HL-60/S4 (cell line): ENCODE data around the gene NDEL1.

Experiments used
- in situ Hi-C: fragments of 300-500 bp; cut with MboI; formaldehyde crosslinking; loops from 2 replicates; pipeline ENCODE4 v1.14.3; 2022; ENCODE audit warnings: low sequenced_read_pairs

Gene NDEL1

GRCh38 chr17:8494506-8495111 lies 58.9 kb downstream of the NDEL1 start:
- in situ Hi-C loops = no loop called here

DNA sequence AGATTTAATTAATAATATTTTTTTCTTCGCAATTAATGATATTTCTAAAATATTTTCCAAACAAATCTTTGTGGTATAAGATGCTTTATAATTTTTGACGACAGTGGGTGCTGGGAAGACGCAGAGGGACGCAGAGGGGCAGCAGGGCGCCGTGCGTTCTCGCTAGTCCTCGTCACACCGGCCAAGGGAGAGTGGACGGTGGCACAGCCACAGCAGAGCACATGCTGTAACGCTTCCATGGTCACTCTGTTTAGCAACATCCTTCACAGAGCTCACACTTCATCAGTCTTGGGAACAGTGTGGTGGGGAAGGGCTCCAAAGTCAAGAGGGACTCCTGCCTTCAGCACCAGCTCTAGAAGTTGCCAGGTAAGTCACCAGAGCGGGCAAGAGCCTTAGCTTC lies 60.4 kb downstream of the NDEL1 start:
- in situ Hi-C loops = no loop called here

- in situ Hi-C loops = no loop called here
Measured at GRCh38 chr17:8499171-8499570, 63.5 kb downstream of the NDEL1 start.

- in situ Hi-C loops = no loop called here
Measured at GRCh38 chr17:8499614-8500013, 63.9 kb downstream of the NDEL1 start.

GRCh38 chr17:8500609-8501008 lies 64.9 kb downstream of the NDEL1 start:
- in situ Hi-C loops = no loop called here

DNA sequence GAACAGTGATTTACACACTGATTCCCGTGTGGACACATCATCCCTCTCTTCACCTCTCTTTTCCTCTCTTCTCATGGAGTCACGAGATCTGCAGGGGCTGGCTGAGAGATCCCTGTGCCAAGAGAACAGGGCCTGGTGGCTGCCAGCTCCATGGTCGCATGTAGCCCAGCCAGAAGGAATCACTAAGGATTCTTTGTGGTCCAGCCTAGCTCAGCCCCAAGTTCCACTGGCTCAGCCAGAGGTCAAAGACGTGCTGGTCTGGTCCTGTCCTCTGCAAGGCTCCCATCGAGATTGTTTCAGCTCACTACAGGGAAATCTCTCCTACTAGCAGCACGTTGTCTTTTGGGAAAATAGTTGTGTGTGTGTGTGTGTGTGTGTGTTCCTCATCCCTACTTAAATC lies 66.4 kb downstream of the NDEL1 start:
- in situ Hi-C loops = no loop called here

- in situ Hi-C loops = no loop called here
Measured at GRCh38 chr17:8503368-8503767, 67.7 kb downstream of the NDEL1 start.

DNA sequence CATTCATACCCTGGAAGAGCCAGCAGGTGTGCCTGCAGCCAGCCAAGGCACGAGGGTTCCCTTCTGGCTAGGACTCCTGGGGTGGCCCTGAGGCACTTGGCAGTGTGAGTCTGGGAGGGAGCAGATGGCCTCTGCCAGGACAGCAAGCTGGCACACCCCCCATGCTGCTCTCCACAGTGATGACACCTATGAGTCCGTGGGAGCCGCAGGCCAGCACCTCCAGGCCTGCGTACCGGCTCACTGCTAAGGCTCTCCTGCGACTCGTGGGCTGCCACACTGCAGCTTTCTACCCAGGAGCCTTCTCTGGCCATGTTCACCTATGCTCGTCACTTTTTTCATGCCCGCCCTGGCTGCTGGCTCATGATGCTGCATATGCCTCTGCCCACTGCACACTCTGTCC lies 68.1 kb downstream of the NDEL1 start:
- in situ Hi-C loops = no loop called here

DNA sequence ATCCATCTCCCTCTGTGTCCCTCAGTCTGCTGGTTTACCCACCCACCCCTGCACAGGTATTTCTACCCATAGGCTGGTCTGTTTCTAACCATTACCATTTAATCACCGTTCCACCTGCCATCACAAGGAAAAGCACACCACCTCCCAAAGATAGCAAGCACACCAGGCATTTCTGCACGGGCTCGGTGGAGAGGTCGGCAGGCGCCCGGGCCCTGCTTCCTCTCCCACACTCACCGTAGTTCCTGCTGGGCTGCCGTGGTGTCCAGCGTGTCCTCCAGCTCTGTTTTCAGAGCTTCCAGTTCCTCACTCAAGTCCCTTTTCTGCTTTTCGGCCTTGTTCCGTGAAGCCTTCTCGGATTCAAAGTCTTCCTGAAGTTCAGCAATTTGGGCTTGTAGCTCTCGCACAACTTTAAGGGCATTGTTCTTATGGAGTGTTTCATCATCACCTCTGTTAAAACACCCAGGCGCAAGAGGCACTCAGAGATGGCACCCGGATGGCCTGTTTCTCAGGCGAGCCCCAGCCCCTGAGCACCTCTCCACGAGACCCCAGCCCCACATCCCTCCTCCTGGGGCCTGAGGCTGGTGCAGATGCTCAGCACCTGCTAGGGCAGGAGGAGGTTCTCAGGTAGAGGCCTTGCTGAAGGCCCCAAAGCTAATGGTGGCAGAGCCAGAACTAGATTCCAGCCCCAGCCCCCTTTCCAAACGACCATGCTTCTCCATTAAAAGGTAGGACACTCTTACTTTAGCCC lies 69.0 kb downstream of the NDEL1 start:
- in situ Hi-C loops = no loop called here

DNA sequence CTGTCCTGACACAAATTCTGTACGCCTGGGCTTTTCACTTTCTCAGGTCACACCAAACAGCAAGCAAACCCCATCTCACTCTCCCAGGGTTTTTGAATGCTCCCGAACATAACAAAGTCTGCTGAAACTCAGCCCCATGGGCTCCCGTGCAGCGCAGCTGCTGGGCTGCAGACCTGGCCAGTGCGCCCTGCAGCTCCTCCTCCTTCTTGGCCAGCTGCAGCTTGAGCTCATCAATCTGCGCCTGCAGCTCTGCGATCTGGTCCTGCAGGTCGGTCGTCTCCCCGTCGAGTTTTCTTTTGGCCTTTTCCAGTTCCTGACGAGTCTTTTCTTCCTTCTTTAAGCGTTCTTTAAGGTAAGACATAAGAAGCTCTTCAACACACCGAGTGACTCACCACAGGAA lies 70.5 kb downstream of the NDEL1 start:
- in situ Hi-C loops = no loop called here

GRCh38 chr17:8514801-8515200 lies 79.1 kb downstream of the NDEL1 start:
- in situ Hi-C loops = no loop called here
